ENCODE measurements around the gene SLC25A19. TPM values are rescaled to one million over a fixed set of nuclear protein-coding genes. Genes with fewer than 3 reads are reported as not detected.

Gene SLC25A19
- total RNA-seq, 1 donor from 2014 or later, result 7.1 TPM

GRCh38 chr17:75326226-75326848 is 37.1 kb upstream of the SLC25A19 start:
- TF ChIP-seq CTCF (IDR thresholded peaks at IDR 0.05; ENCODE audit: insufficient read depth, low read length, poor library complexity, severe bottlenecking), result no peak
- H3K36me3 ChIP-seq (ENCODE audit: control insufficient read depth, insufficient read depth, low read length), result no peaks in the 10 kb centered on the region
- no peak for DNase-seq (ENCODE audit: low read depth)
- no peaks in the 10 kb centered on the region for H3K27me3 ChIP-seq (ENCODE audit: control insufficient read depth, insufficient read depth, low read length)
- no peak overlapping the region for H3K4me3 ChIP-seq (ENCODE audit: low read depth, low read length)

GRCh38 chr17:75325827-75326225 is 36.6 kb upstream of the SLC25A19 start:
- Histone ChIP-seq H3K27me3 (ENCODE audit: control insufficient read depth, insufficient read depth, low read length) (no peaks in the 10 kb centered on the region), H3K4me3 (ENCODE audit: low read depth, low read length) (no peak overlapping the region), H3K36me3 (ENCODE audit: control insufficient read depth, insufficient read depth, low read length) (no peaks in the 10 kb centered on the region)
- no peak for DNase-seq (ENCODE audit: low read depth)
- no peak for TF ChIP-seq CTCF (IDR thresholded peaks at IDR 0.05; ENCODE audit: insufficient read depth, low read length, poor library complexity, severe bottlenecking)

- no peak for DNase-seq (ENCODE audit: low read depth)
- no peaks in the 10 kb centered on the region for H3K27me3 ChIP-seq (ENCODE audit: control insufficient read depth, insufficient read depth, low read length)
- no peak overlapping the region for H3K4me3 ChIP-seq (ENCODE audit: low read depth, low read length)
- H3K36me3 ChIP-seq (ENCODE audit: control insufficient read depth, insufficient read depth, low read length), result no peaks in the 10 kb centered on the region
- no peak for TF ChIP-seq CTCF (IDR thresholded peaks at IDR 0.05; ENCODE audit: insufficient read depth, low read length, poor library complexity, severe bottlenecking)
These were observed 36.1 kb upstream of the SLC25A19 start for GRCh38 chr17:75325348-75325747.

- DNase-seq (ENCODE audit: low read depth), result no peak
- Histone ChIP-seq H3K36me3 (ENCODE audit: control insufficient read depth, insufficient read depth, low read length) (peaks cover 1% of the 10 kb centered on the region), H3K4me3 (ENCODE audit: low read depth, low read length) (no peak overlapping the region), H3K27me3 (ENCODE audit: control insufficient read depth, insufficient read depth, low read length) (no peaks in the 10 kb centered on the region)
- no peak for TF ChIP-seq CTCF (IDR thresholded peaks at IDR 0.05; ENCODE audit: insufficient read depth, low read length, poor library complexity, severe bottlenecking)
These were observed 32.3 kb upstream of the SLC25A19 start for GRCh38 chr17:75321506-75321905.

GRCh38 chr17:75319904-75320691 is 30.9 kb upstream of the SLC25A19 start:
- no peaks in the 10 kb centered on the region for H3K27me3 ChIP-seq (ENCODE audit: control insufficient read depth, insufficient read depth, low read length)
- TF ChIP-seq CTCF (IDR thresholded peaks at IDR 0.05; ENCODE audit: insufficient read depth, low read length, poor library complexity, severe bottlenecking), result no peak
- no peak for DNase-seq (ENCODE audit: low read depth)
- no peak overlapping the region for H3K4me3 ChIP-seq (ENCODE audit: low read depth, low read length)
- peaks cover 1% of the 10 kb centered on the region for H3K36me3 ChIP-seq (ENCODE audit: control insufficient read depth, insufficient read depth, low read length)

Data from kidney epithelial cell (primary cell).